ENCODE results near the gene GCNA.

The GCNA gene

GRCh38 chrX:71634366-71634765 lies 56.1 kb downstream of the GCNA start:
- TF ChIP-seq CTCF (IDR thresholded peaks at IDR 0.05): no peak
- Histone ChIP-seq H3K4me1 (no peaks in the 10 kb centered on the region), H3K36me3 (ENCODE audit: control insufficient read depth, insufficient read depth, low read length) (no peaks in the 10 kb centered on the region), H2AFZ (no peak overlapping the region), H3K4me3 (ENCODE audit: low read depth, low read length) (no peak overlapping the region), H3K79me2 (no peaks in the 10 kb centered on the region), H3K27me3 (ENCODE audit: control insufficient read depth, insufficient read depth, low read length) (no peaks in the 10 kb centered on the region), H3K9ac (no peak overlapping the region), H3K4me2 (ENCODE audit: low read length) (no peak overlapping the region), H3K27ac (no peak overlapping the region), H3K9me3 (ENCODE audit: control insufficient read depth, low read length) (no peaks in the 10 kb centered on the region)

- Histone ChIP-seq H3K36me3 (ENCODE audit: control insufficient read depth, insufficient read depth, low read length) (no peaks in the 10 kb centered on the region), H3K4me2 (ENCODE audit: low read length) (no peak overlapping the region), H3K4me1 (no peaks in the 10 kb centered on the region), H3K9ac (no peak overlapping the region), H3K27ac (no peak overlapping the region), H3K27me3 (ENCODE audit: control insufficient read depth, insufficient read depth, low read length) (no peaks in the 10 kb centered on the region), H3K4me3 (ENCODE audit: low read depth, low read length) (no peak overlapping the region), H2AFZ (no peak overlapping the region), H3K79me2 (no peaks in the 10 kb centered on the region), H3K9me3 (ENCODE audit: control insufficient read depth, low read length) (no peaks in the 10 kb centered on the region)
- no peak for TF ChIP-seq CTCF (IDR thresholded peaks at IDR 0.05)
These were observed 58.4 kb downstream of the GCNA start for GRCh38 chrX:71636438-71637252.

- H3K4me3 ChIP-seq (ENCODE audit: low read depth, low read length): no peak overlapping the region
- no peaks in the 10 kb centered on the region for H3K9me3 ChIP-seq (ENCODE audit: control insufficient read depth, low read length)
- H3K4me1 ChIP-seq: no peaks in the 10 kb centered on the region
- no peak overlapping the region for H3K4me2 ChIP-seq (ENCODE audit: low read length)
- H2AFZ ChIP-seq: no peak overlapping the region
- no peak overlapping the region for H3K27ac ChIP-seq
- no peak for TF ChIP-seq CTCF (IDR thresholded peaks at IDR 0.05)
- H3K27me3 ChIP-seq (ENCODE audit: control insufficient read depth, insufficient read depth, low read length): no peaks in the 10 kb centered on the region
- no peaks in the 10 kb centered on the region for H3K79me2 ChIP-seq
- H3K9ac ChIP-seq: no peak overlapping the region
- no peaks in the 10 kb centered on the region for H3K36me3 ChIP-seq (ENCODE audit: control insufficient read depth, insufficient read depth, low read length)
These were observed 59.0 kb downstream of the GCNA start for GRCh38 chrX:71637253-71637618.

- no peaks in the 10 kb centered on the region for H3K4me1 ChIP-seq
- H3K36me3 ChIP-seq (ENCODE audit: control insufficient read depth, insufficient read depth, low read length): no peaks in the 10 kb centered on the region
- TF ChIP-seq CTCF (IDR thresholded peaks at IDR 0.05): no peak
- no peak overlapping the region for H3K4me2 ChIP-seq (ENCODE audit: low read length)
- no peaks in the 10 kb centered on the region for H3K79me2 ChIP-seq
- no peaks in the 10 kb centered on the region for H3K27me3 ChIP-seq (ENCODE audit: control insufficient read depth, insufficient read depth, low read length)
- no peak overlapping the region for H3K9ac ChIP-seq
- H3K4me3 ChIP-seq (ENCODE audit: low read depth, low read length): no peak overlapping the region
- H2AFZ ChIP-seq: no peak overlapping the region
- H3K9me3 ChIP-seq (ENCODE audit: control insufficient read depth, low read length): no peaks in the 10 kb centered on the region
- H3K27ac ChIP-seq: no peak overlapping the region
These were observed 59.6 kb downstream of the GCNA start for GRCh38 chrX:71637848-71638247.

- H3K9me3 ChIP-seq (ENCODE audit: control insufficient read depth, low read length): no peaks in the 10 kb centered on the region
- H3K4me3 ChIP-seq (ENCODE audit: low read depth, low read length): no peak overlapping the region
- no peaks in the 10 kb centered on the region for H3K36me3 ChIP-seq (ENCODE audit: control insufficient read depth, insufficient read depth, low read length)
- TF ChIP-seq CTCF (IDR thresholded peaks at IDR 0.05): no peak
- H3K27ac ChIP-seq: no peak overlapping the region
- H3K4me1 ChIP-seq: no peaks in the 10 kb centered on the region
- no peak overlapping the region for H2AFZ ChIP-seq
- H3K4me2 ChIP-seq (ENCODE audit: low read length): no peak overlapping the region
- no peak overlapping the region for H3K9ac ChIP-seq
- H3K27me3 ChIP-seq (ENCODE audit: control insufficient read depth, insufficient read depth, low read length): no peaks in the 10 kb centered on the region
- H3K79me2 ChIP-seq: no peaks in the 10 kb centered on the region
These were observed 60.2 kb downstream of the GCNA start for GRCh38 chrX:71638409-71638808.
